ENCODE results near the gene RILPL2. TPM values are rescaled to one million over a fixed set of nuclear protein-coding genes. Genes with fewer than 3 reads are reported as not detected.
A peak's percentile ranks its signal among the peaks of the same experiment; 100 is the strongest.

The RILPL2 gene
- total and polyA plus RNA-seq, 12 donors = 1.1 to 6.6 (median 4.3) TPM

DNA sequence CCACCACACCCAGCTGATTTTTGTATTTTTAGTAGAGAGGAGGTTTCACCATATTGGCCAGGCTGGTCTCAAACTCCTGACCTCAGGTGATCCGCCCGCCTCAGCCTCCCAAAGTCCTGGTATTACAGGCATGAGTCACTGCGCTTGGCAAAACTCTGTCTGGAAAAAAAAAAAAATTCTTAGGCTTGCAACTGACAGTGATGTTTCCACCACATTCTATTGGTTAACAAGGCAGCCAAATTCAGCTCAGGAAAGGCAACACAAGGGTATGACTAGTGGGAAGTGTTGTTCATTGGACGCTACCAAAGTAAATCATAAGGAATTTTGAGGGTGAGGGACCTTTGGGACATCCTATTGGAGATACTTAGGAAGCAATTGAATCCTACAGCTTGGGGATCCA is 69.0 kb downstream of the RILPL2 start:
- WGBS, 4 donors = 68 to 83% (median 75%) methylated on average over 4 of the region's 4 CpGs
- H3K36me3 ChIP-seq (replicated peaks in 1 of 2) = no peaks in the 10 kb centered on the region
- intact Hi-C loops (cut with DNase I) = no loop called here
- peak in 1 of 7 donors; percentile 14 for DNase-seq
- H3K4me3 ChIP-seq = no peak overlapping the region
- no peaks in the 10 kb centered on the region for H3K27me3 ChIP-seq
- H3K9me3 ChIP-seq (replicated peaks in 1 of 3) = no peaks in the 10 kb centered on the region
- no peak for TF ChIP-seq CTCF (IDR thresholded peaks at IDR 0.05)
- H3K27ac ChIP-seq = no peak overlapping the region
- H3K4me1 ChIP-seq (replicated peaks in 1 of 2) = peaks cover 0 to 14% of the 10 kb centered on the region in 2 donors

Other genes with a start within 250 kb of the RILPL2 start
- 10 to 100 TPM; 20.4 to 61.7 (median 29.4) TPM for gene MPHOSPH9, start 203.5 kb downstream of the RILPL2 start, total RNA-seq
- 10 to 100 TPM; 11.7 to 16.5 (median 16.2) TPM for gene MPHOSPH9, start 203.5 kb downstream of the RILPL2 start, polyA plus RNA-seq
- gene MTRFR, start 203.2 kb downstream of the RILPL2 start, total RNA-seq = 10 to 100 TPM; 12.2 to 18.6 (median 13.7) TPM
- gene MTRFR, start 203.2 kb downstream of the RILPL2 start, polyA plus RNA-seq = 10 to 100 TPM; 15.8 to 23.3 (median 20.1) TPM
- 100 to 1,000 TPM in 3 of 9 donors, 10 to 100 TPM in 6; 45.9 to 130 (median 83.9) TPM for gene CDK2AP1, start 164.8 kb downstream of the RILPL2 start, total RNA-seq
- 100 to 1,000 TPM; 139 to 202 (median 196) TPM for gene CDK2AP1, start 164.8 kb downstream of the RILPL2 start, polyA plus RNA-seq
- 10 to 100 TPM; 10.3 to 30.9 (median 25.9) TPM for gene SBNO1, start 71.8 kb downstream of the RILPL2 start, total RNA-seq
- gene SBNO1, start 71.8 kb downstream of the RILPL2 start, polyA plus RNA-seq = 10 to 100 TPM in 1 of 3 donors, 1 to 10 TPM in 2; 3.8 to 20.7 (median 5.7) TPM
- 10 to 100 TPM; 17.2 to 29.4 (median 25.1) TPM for gene KMT5A, start 52.6 kb downstream of the RILPL2 start, total RNA-seq
- gene KMT5A, start 52.6 kb downstream of the RILPL2 start, polyA plus RNA-seq = 10 to 100 TPM; 18.0 to 37.3 (median 23.6) TPM
- gene SNRNP35, start 21.5 kb upstream of the RILPL2 start, total RNA-seq = 10 to 100 TPM; 12.5 to 37.4 (median 18.0) TPM
- 100 to 1,000 TPM in 2 of 3 donors, 10 to 100 TPM in 1; 39.7 to 157 (median 104) TPM for gene SNRNP35, start 21.5 kb upstream of the RILPL2 start, polyA plus RNA-seq
- gene RILPL1, start 97.0 kb upstream of the RILPL2 start, total RNA-seq = 10 to 100 TPM; 12.9 to 25.2 (median 20.1) TPM
- 10 to 100 TPM; 14.5 to 42.9 (median 38.3) TPM for gene RILPL1, start 97.0 kb upstream of the RILPL2 start, polyA plus RNA-seq
- 100 to 1,000 TPM; 122 to 361 (median 189) TPM for gene TMED2, start 147.9 kb upstream of the RILPL2 start, total RNA-seq
- 100 to 1,000 TPM in 1 of 3 donors, 10 to 100 TPM in 2; 25.1 to 337 (median 26.1) TPM for gene TMED2, start 147.9 kb upstream of the RILPL2 start, polyA plus RNA-seq
- gene DDX55, start 165.4 kb upstream of the RILPL2 start, total RNA-seq = 10 to 100 TPM in 8 of 9 donors, 1 to 10 TPM in 1; 9.8 to 34.7 (median 16.9) TPM
- 10 to 100 TPM; 18.3 to 25.2 (median 18.3) TPM for gene DDX55, start 165.4 kb upstream of the RILPL2 start, polyA plus RNA-seq
- 100 to 1,000 TPM in 4 of 9 donors, 10 to 100 TPM in 5; 46.6 to 171 (median 68.9) TPM for gene EIF2B1, start 197.0 kb upstream of the RILPL2 start, total RNA-seq
- gene EIF2B1, start 197.0 kb upstream of the RILPL2 start, polyA plus RNA-seq = 10 to 100 TPM; 36.2 to 54.0 (median 37.3) TPM
- gene GTF2H3, start 197.1 kb upstream of the RILPL2 start, total RNA-seq = 10 to 100 TPM; 10.6 to 27.8 (median 20.9) TPM
- 10 to 100 TPM in 1 of 3 donors, 1 to 10 TPM in 2; 4.2 to 35.6 (median 4.6) TPM for gene GTF2H3, start 197.1 kb upstream of the RILPL2 start, polyA plus RNA-seq
- gene TCTN2, start 234.4 kb upstream of the RILPL2 start, total RNA-seq = 10 to 100 TPM in 3 of 9 donors, 1 to 10 TPM in 6; 5.8 to 17.9 (median 9.1) TPM
- 1 to 10 TPM; 4.8 to 6.4 (median 6.0) TPM for gene TCTN2, start 234.4 kb upstream of the RILPL2 start, polyA plus RNA-seq